Measurements from ENCODE around the gene MACF1.
"Not testable (repeated sequence)": the region's sequence is repeated elsewhere in the genome, so short reads cannot be mapped to it uniquely, and the experiment has no call there.

DNA sequence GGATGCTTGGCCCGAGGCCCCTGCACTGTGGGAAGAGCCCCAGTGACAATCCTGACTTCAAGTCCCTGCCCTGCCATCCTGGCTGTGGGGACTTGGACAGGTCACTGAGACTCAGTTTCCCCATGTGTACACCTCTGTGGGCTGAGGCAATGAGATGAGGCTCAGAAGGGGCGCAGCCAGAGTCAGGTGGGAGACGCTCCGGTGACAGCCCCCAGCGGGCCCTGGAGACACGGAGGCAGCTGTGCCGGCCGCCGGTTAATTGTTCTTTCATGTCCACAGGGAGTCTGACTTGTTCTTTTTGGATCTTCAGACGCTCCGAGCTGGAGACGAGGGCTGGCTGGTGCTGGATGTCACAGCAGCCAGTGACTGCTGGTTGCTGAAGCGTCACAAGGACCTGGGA lies 307.0 kb downstream of the MACF1 start:
- TF ChIP-seq, protein P1, sequence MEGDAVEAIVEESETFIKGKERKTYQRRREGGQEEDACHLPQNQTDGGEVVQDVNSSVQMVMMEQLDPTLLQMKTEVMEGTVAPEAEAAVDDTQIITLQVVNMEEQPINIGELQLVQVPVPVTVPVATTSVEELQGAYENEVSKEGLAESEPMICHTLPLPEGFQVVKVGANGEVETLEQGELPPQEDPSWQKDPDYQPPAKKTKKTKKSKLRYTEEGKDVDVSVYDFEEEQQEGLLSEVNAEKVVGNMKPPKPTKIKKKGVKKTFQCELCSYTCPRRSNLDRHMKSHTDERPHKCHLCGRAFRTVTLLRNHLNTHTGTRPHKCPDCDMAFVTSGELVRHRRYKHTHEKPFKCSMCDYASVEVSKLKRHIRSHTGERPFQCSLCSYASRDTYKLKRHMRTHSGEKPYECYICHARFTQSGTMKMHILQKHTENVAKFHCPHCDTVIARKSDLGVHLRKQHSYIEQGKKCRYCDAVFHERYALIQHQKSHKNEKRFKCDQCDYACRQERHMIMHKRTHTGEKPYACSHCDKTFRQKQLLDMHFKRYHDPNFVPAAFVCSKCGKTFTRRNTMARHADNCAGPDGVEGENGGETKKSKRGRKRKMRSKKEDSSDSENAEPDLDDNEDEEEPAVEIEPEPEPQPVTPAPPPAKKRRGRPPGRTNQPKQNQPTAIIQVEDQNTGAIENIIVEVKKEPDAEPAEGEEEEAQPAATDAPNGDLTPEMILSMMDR (conservative IDR thresholded peaks at IDR 0.05; ENCODE audit: low read depth, low read length): not testable (repeated sequence)
- not testable (repeated sequence) for TF ChIP-seq EZH2 (IDR thresholded peaks at IDR 0.05; ENCODE audit: borderline replicate concordance, low read depth, low read length, poor library complexity, severe bottlenecking)

Data from A673 (cell line).